GM12892 (cell line): ENCODE results near the gene SERPINF2.

Source experiments
- POLR2A ChIP-seq: IDR thresholded peaks from 2 replicates; pipeline ENCODE4 v1.6.1; 2011; ENCODE audit warnings: low read depth, low read length, control low read depth
- POLR2AphosphoS5 ChIP-seq: IDR thresholded peaks from 2 replicates; pipeline ENCODE4 v1.6.1; 2011; ENCODE audit warnings: low read depth, low read length, control low read depth

- TF ChIP-seq POLR2A (no peak), POLR2AphosphoS5 (no peak)
Measured at GRCh38 chr17:1718362-1719165, 24.1 kb upstream of the SERPINF2 start.
